ENCODE measurements around the gene THAP11.
"Not testable (repeated sequence)": the region's sequence is repeated elsewhere in the genome, so short reads cannot be mapped to it uniquely, and the experiment has no call there.

THAP11 gene

GRCh38 chr16:67811899-67812298 is 30.2 kb upstream of the THAP11 start:
- TF ChIP-seq POLR2A (IDR thresholded peaks at IDR 0.05; ENCODE audit: low read depth, low read length) (no peak), POLR2AphosphoS5 (IDR thresholded peaks at IDR 0.05; ENCODE audit: low read depth, low read length) (no peak), TAF1 (IDR thresholded peaks at IDR 0.05; ENCODE audit: borderline replicate concordance, low read depth, low read length) (no peak)
- DNase-seq (ENCODE audit: insufficient read length) (no peak), FAIRE-seq (no peak)

GRCh38 chr16:67814567-67814966 is 27.6 kb upstream of the THAP11 start:
- DNase-seq (ENCODE audit: insufficient read length) = no peak
- TF ChIP-seq TAF1 (IDR thresholded peaks at IDR 0.05; ENCODE audit: borderline replicate concordance, low read depth, low read length) = no peak
- TF ChIP-seq POLR2A (IDR thresholded peaks at IDR 0.05; ENCODE audit: low read depth, low read length) = no peak
- no peak for TF ChIP-seq POLR2AphosphoS5 (IDR thresholded peaks at IDR 0.05; ENCODE audit: low read depth, low read length)
- no peak for FAIRE-seq

- no peak for TF ChIP-seq POLR2AphosphoS5 (IDR thresholded peaks at IDR 0.05; ENCODE audit: low read depth, low read length)
- DNase-seq (ENCODE audit: insufficient read length) (no peak), FAIRE-seq (no peak)
These were observed 21.4 kb upstream of the THAP11 start for GRCh38 chr16:67820608-67821259.

- TF ChIP-seq POLR2A (IDR thresholded peaks at IDR 0.05; ENCODE audit: low read depth, low read length) = no peak
- no peak for TF ChIP-seq POLR2AphosphoS5 (IDR thresholded peaks at IDR 0.05; ENCODE audit: low read depth, low read length)
- TF ChIP-seq TAF1 (IDR thresholded peaks at IDR 0.05; ENCODE audit: borderline replicate concordance, low read depth, low read length) = no peak
- no peak for DNase-seq (ENCODE audit: insufficient read length)
- no peak for FAIRE-seq
These were observed 19.6 kb upstream of the THAP11 start for GRCh38 chr16:67822511-67822910.

GRCh38 chr16:67825119-67825518 is 17.0 kb upstream of the THAP11 start:
- DNase-seq (ENCODE audit: insufficient read length) = no peak
- TF ChIP-seq POLR2A (IDR thresholded peaks at IDR 0.05; ENCODE audit: low read depth, low read length) = no peak

GRCh38 chr16:67825906-67826305 is 16.2 kb upstream of the THAP11 start:
- TF ChIP-seq POLR2A (IDR thresholded peaks at IDR 0.05; ENCODE audit: low read depth, low read length) (no peak), TAF1 (IDR thresholded peaks at IDR 0.05; ENCODE audit: borderline replicate concordance, low read depth, low read length) (no peak), POLR2AphosphoS5 (IDR thresholded peaks at IDR 0.05; ENCODE audit: low read depth, low read length) (no peak)
- no peak for FAIRE-seq
- DNase-seq (ENCODE audit: insufficient read length) = no peak

More at GRCh38 chr16:67825119-67825518, 17.0 kb upstream of the THAP11 start:
- FAIRE-seq = no peak

- TF ChIP-seq POLR2AphosphoS5 (IDR thresholded peaks at IDR 0.05; ENCODE audit: low read depth, low read length) = no peak
- no peak for TF ChIP-seq POLR2A (IDR thresholded peaks at IDR 0.05; ENCODE audit: low read depth, low read length)
- TF ChIP-seq TAF1 (IDR thresholded peaks at IDR 0.05; ENCODE audit: borderline replicate concordance, low read depth, low read length) = no peak
- FAIRE-seq (no peak), DNase-seq (ENCODE audit: insufficient read length) (no peak)
These were observed 13.5 kb upstream of the THAP11 start for GRCh38 chr16:67828651-67829050.

- DNase-seq (ENCODE audit: insufficient read length) (no peak), FAIRE-seq (no peak)
- TF ChIP-seq POLR2AphosphoS5 (IDR thresholded peaks at IDR 0.05; ENCODE audit: low read depth, low read length) (no peak), POLR2A (IDR thresholded peaks at IDR 0.05; ENCODE audit: low read depth, low read length) (no peak), TAF1 (IDR thresholded peaks at IDR 0.05; ENCODE audit: borderline replicate concordance, low read depth, low read length) (no peak)
These were observed 9.1 kb upstream of the THAP11 start for GRCh38 chr16:67833030-67833414.

GRCh38 chr16:67833415-67834241 is 8.5 kb upstream of the THAP11 start:
- DNase-seq (ENCODE audit: insufficient read length) (peak; percentile 99), FAIRE-seq (peak; percentile 97)

GRCh38 chr16:67834242-67834614 is 7.9 kb upstream of the THAP11 start:
- DNase-seq (ENCODE audit: insufficient read length) (no peak), FAIRE-seq (no peak)

More at GRCh38 chr16:67833415-67834241, 8.5 kb upstream of the THAP11 start:
- TF ChIP-seq TAF1 (IDR thresholded peaks at IDR 0.05; ENCODE audit: borderline replicate concordance, low read depth, low read length) = peak; percentile 98
- TF ChIP-seq POLR2A (IDR thresholded peaks at IDR 0.05; ENCODE audit: low read depth, low read length) = peak; percentile 94
- peak; percentile 85 for TF ChIP-seq POLR2AphosphoS5 (IDR thresholded peaks at IDR 0.05; ENCODE audit: low read depth, low read length)

GRCh38 chr16:67837190-67837589 is 4.9 kb upstream of the THAP11 start:
- not testable (repeated sequence) for FAIRE-seq; DNase-seq (ENCODE audit: insufficient read length)

More at GRCh38 chr16:67834242-67834614, 7.9 kb upstream of the THAP11 start:
- TF ChIP-seq POLR2AphosphoS5 (IDR thresholded peaks at IDR 0.05; ENCODE audit: low read depth, low read length) (no peak), POLR2A (IDR thresholded peaks at IDR 0.05; ENCODE audit: low read depth, low read length) (no peak), TAF1 (IDR thresholded peaks at IDR 0.05; ENCODE audit: borderline replicate concordance, low read depth, low read length) (no peak)

GRCh38 chr16:67837811-67838210 is 4.3 kb upstream of the THAP11 start:
- no peak for FAIRE-seq
- TF ChIP-seq POLR2AphosphoS5 (IDR thresholded peaks at IDR 0.05; ENCODE audit: low read depth, low read length) (no peak), POLR2A (IDR thresholded peaks at IDR 0.05; ENCODE audit: low read depth, low read length) (no peak), TAF1 (IDR thresholded peaks at IDR 0.05; ENCODE audit: borderline replicate concordance, low read depth, low read length) (no peak)

More at GRCh38 chr16:67837811-67838210, 4.3 kb upstream of the THAP11 start:
- DNase-seq (ENCODE audit: insufficient read length) = no peak
